Activated CD4-positive, CD25-positive, alpha-beta regulatory T cell treated with anti-CD3 and anti-CD28 coated beads, Interleukin-2, amount 50 U/mL, for 72 hours (primary cell): ENCODE data around the gene CNGA3.
A peak's percentile ranks its signal among the peaks of the same experiment; 100 is the strongest.

Source experiments
- DNase-seq: peaks from one replicate; pipeline ENCODE4 v3.0.0; 2021

CNGA3 gene

DNA sequence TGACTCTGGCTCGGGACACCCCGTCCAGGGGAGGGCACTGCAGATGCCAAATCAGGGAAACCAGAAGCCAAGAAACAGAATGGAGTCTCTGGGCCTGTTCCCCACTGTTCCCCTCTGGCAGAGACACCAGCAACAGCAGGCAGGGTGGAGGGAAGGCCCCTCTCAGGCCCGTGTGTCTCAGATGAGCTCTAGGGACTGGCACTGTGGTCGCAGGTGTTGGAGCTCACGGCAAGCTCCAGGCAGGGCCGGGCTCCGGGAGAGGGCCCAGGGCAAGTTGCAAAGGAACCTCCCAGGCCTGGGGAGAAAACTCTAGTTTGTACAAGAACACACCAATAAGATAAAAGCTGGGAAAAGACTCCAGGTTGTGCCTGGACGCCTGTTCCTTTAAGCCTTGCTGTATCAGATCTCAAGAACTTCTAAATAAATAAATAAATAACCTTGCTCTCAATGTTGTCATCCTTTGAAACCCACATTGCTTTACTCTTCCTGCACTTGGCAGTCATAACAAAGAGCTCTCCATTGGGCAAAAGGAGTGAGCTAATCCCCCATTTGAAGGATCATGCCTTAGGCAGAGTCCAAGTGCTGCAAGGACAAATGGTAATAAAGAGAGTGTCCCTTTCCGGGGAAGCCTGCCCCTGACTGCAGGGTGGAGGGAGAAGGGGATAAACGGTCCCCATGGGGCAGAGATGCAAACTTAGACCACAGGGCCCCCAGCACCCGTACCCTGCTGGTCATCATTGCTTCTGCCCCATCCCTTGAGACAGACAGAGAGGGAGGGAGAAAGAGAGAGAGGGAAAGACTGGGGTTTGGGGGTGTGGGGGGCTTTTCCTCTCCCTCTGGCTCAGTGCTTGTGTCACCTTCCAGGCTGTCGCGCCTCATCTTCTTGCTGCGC is 33.3 kb downstream of the CNGA3 start:
- no peak for DNase-seq

DNA sequence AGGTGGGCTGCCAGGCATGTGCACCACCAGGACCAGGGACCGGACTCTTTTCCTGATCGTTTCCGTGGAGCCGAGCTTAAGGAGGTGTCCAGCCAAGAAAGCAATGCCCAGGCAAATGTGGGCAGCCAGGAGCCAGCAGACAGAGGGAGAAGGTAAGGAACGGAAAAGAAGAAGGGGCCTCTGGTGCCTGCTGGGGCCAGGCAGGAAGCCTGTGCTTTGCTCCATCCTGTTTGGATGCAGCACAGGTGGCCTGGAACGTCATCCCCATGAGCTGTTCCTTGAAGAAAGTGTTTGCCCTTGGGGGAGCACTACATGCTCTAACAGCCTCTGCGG is 33.9 kb downstream of the CNGA3 start:
- no peak for DNase-seq

DNA sequence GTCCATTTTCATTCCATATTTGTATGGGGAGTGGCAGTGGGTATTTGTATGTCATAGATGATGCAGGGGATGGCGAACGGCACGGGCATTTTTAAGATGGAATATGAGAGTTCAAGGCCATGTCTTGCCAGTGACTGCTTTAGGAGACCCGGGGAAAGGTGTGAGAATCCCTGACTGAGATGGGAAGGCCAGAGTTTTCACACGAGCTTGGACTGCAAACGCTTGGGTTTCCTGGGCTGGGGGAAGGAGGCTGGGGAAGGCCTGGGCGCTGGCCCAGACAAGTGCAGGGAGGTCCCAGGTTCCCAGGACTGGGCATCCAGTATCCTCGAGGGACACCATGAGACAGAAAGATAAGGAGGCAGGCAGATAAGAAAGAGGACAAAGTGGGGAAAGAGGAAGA is 35.2 kb downstream of the CNGA3 start:
- no peak for DNase-seq

DNA sequence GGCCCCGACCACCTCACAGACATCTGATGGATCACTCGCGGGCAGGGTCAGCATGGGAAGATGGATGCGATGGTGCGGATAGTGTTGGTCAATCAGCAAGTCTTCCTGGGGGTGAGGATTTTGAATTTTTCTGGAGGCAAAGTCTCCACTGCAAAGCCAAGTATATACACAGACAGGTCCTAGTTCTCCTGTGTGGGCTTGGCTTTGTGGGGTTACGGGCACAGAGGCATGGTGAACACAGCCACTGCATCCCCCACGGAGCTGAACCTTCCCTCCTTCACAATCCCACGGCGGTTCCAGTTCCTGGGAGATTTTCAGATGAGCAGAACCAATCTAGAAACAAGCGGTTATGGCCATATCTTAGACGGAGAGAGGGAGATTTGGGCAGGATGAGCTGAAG is 35.8 kb downstream of the CNGA3 start:
- DNase-seq: no peak

DNA sequence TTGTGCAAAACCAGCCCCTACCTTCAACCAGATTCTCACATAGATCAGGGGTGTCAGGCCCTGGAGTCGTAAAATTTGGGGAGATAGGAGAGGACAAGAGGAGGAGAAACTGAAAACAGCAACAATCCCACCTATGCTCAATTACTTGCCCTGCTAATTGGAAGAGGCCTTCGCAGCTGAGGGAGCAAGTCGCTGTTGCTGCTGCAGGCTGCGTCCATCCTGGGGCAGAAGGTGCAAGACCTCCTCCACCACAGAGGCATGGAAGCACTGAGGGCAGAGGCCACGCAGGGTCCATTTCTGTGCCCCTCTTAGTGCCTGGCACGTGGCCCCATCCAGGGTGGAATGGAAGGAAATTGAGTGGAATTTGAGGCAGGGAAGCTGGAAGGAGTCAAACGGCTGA is 36.5 kb downstream of the CNGA3 start:
- no peak for DNase-seq

DNA sequence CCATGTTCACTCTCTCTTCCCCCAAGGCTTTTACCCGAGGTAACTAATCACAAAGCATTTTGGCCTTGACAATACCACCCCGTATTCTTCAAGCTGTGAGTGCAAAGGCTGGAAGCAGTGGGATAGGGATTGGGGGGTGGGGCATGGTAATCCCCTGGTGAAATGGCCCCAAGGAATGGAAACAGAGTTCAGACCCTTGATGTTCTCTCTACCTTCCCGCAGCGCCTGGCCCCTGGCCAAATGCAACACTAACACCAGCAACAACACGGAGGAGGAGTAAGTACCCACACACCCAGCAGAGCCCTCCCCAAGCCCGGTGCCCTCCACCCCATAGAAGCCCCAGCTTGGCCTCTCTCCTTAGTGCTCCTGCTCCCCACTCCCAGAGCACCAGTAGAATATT is 36.9 kb downstream of the CNGA3 start:
- no peak for DNase-seq

DNA sequence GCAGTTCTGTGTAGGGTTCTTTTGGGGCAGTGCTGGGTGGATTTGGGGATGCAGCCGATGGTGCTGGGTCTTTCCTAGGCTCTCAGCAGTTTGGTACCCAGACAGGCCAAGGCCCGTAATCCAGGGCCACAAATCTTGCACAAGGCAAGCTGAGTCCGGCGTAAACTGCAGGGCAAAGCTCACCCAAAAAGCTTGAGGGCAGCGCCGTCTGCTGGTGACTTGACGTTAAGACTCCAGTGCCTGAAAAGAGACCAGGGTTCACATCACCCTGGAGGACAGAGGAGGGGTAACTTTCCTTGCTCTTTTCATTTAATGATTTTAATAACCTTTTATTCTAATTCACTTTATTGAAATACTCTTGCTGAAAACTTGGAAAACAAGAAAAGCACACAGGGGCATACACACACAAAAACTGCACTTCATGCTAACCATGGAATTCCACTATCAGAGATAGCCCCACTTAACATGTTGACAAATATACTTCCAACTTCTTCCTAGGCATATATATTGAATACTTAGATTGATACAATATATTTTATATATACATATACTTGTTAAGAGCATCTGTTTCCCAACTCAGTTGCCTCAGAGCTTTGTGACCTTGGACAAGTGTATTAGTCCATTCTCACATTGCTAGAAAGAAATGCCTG is 38.9 kb downstream of the CNGA3 start:
- DNase-seq: peak; percentile 74

DNA sequence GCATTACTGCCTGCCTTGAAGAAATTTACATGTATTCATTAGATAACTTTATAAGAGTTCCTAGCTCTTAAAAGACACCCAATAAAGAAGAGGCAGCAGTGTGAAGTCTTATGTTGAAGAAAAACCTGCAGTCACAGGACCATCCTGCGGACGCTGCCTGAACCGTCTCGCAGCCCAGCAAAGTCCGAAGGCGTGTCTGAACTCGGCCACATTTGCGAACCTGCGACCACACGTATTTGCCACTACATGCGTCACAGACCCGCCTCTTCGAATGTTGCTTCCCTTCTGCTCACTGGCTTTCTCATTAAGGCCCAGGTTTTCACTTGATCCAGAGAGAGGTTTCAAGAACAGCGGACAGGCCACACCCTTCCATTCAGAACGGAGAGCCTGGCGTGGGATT is 41.2 kb downstream of the CNGA3 start:
- DNase-seq: no peak

DNA sequence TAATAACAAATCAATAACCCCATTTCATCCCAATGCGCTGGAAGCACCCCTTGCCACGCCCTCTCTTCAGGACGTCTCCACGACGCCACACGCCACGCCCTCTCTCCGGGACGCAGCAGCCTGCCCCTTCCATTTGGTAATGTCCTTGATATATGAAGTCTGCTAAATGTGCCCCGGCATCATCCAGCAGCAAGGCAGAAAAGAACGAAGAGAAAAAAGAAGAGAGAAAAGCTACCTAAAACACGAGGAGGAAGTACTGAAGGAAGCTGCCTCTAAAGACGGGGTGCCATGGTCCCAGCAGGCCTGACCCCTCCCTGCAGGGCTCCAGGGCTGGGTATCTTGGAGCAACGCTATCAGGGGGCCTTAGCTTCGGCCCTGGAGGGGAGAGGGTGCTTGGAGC is 41.8 kb downstream of the CNGA3 start:
- DNase-seq: no peak

DNA sequence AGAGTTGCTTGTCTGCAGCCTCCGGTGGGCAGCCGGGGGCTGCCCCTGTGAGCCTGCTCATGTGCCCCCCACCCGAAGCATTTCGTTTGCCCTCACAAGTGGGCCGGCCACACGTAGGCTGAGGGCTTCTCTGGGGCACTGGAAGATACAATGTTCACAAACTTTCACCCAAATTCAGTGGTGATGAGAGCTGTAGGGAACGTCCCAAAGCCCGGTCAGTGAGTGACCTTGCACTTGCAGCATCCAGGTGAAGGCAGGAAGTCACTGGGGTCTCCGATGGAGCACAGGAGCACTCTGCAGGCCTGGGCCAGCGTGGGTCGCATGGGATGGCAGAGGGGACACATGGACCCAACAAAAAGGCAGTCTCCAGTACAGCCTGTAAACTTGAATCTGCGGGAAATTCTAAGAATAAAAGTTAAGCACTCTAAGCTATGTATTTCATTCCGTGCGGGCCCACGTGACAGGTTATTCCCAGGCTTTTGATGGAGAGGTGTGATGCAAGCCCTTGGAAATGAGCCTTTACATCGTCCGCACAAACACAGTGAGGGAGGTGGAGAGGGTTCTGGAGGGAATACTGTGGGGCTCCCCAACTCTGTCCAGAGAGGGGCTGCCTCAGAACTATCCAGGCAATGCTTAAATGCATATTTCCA is 42.5 kb downstream of the CNGA3 start:
- DNase-seq: no peak

DNA sequence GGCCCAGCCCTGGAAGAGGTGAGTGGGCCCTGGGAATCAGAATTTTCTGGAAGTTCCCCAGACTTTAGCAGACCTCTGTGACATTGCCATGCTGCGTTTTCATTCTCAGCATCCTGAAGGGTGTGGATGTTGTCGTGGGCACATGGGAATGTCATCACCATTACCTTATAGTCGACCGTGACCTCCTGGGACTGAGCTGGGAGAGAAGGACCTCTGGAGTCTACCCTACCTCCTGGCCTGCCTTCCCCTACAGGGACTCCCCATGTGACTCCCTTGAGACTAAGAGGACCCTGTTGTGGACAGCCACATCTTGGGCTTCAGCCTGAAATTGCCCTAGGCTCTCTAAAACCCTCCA is 43.0 kb downstream of the CNGA3 start:
- DNase-seq: no peak

DNA sequence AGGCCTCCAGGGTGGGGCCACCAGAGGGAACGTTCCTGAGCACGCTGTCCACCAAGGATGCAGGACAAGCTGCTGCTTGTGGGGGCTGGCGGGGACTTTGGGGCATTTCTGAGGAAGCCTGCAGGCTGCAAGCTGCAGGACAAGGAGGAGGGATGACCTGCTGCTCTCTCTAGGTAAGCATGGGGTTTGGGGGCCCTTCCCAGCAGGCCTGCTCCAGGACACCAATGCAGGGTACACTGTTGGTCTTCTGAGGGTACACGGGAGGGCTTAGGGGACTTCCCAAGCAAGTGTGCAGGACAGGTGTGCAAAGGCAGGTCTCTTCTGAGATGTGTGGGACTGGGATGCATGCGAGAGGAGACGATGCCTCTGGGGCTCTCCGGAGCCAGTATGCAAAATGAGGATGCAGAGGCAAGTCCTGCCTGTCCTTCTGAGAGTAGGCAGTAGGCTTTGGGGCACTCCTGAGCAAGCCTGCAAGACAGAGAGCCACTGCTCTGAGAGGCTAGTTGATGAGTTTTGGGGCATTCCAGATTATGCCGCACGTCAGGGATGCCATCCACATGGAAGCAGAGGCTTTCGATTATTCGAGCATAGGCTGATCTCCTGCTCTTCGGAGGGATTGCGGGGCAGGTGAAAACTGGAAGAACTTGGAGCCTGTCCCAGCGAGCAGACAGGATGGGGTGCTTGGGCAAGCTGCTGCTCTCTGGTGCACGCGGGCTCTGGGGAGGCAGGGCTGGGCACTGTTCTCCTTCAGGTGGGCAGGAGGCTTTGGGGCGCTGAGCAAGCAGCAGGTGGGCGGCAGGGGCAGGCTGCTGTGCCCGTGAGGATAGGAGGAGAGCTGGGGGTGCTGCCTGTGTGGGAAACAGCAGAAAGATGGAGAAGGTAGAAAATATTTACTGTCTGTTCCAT is 44.6 kb downstream of the CNGA3 start:
- DNase-seq: no peak

DNA sequence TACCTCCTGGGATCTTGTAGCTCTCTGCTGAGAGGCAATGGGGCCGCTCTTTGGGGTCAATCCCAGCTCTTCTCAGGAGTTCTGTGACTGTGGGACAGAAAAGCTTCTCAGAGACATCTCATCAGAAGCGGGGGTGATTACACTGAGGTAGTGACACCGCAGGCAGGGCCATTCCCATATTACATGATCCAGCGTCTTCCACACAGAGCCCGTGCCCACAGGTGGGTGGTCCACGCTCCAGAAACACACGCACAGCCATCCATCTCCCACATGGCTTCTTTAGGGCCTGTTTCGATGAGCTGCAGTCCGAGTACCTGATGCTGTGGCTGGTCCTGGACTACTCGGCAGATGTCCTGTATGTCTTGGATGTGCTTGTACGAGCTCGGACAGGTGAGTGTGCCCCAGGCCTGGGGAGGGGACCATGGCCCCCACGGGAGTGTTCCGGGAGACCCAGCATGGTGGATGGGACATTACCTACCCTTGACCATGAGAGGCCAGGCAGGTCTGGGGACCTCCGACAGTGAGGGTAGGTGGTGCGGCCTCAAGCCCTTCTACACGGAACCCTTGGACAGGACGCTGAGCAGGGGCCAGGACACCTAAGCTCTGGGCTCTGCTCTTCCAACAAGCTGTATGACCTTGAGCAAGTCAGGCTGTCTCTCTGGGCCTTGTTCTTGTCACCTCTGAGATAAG is 45.5 kb downstream of the CNGA3 start:
- no peak for DNase-seq

DNA sequence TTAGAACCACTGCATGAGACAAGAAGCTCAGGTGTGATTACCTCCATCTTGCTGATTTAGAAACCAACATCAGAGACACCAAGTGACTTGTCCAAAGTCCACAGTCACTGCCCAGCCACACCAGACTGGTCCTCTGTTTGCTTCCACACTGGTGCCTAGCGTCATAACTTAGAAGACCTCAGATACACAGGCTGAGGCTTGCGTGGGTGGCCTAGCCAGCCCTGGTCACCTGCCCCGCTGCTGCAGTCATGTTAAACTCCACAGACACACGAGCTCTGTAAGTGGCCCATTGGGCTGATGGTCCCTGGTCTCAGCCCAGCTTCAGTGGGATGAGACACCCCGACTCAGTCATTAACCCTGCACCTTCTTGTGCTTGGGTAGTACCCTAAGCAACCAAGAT is 47.1 kb downstream of the CNGA3 start:
- no peak for DNase-seq

DNA sequence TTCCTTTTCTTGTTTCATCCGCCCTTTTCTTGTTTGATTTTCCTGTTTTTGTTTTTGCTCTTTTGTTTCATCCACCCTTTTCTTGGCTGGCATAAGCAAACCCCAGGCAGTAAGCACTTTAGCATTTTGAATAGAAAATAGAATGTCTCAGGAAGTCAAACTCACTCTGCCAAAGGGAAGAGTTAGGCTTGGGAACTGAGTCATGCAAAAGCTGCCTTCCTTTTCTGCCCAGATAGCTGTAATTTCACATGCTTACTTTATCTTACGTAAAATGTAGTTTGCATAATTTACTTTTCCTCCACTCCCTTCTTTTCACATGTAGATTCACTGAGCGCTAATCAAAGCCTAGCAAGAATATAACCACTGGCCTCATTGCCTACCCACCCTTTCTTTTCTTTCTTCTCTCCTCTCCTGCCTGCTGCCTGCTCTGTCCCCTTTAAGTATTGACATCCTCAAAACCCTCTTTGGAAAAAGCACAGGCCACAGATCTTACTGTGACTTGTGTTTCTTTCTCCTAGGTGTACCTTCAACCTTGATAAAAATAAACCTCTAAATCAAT is 48.4 kb downstream of the CNGA3 start:
- no peak for DNase-seq

DNA sequence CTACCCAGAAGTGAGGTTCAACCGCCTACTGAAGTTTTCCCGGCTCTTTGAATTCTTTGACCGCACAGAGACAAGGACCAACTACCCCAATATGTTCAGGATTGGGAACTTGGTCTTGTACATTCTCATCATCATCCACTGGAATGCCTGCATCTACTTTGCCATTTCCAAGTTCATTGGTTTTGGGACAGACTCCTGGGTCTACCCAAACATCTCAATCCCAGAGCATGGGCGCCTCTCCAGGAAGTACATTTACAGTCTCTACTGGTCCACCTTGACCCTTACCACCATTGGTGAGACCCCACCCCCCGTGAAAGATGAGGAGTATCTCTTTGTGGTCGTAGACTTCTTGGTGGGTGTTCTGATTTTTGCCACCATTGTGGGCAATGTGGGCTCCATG is 49.7 kb downstream of the CNGA3 start:
- no peak for DNase-seq

DNA sequence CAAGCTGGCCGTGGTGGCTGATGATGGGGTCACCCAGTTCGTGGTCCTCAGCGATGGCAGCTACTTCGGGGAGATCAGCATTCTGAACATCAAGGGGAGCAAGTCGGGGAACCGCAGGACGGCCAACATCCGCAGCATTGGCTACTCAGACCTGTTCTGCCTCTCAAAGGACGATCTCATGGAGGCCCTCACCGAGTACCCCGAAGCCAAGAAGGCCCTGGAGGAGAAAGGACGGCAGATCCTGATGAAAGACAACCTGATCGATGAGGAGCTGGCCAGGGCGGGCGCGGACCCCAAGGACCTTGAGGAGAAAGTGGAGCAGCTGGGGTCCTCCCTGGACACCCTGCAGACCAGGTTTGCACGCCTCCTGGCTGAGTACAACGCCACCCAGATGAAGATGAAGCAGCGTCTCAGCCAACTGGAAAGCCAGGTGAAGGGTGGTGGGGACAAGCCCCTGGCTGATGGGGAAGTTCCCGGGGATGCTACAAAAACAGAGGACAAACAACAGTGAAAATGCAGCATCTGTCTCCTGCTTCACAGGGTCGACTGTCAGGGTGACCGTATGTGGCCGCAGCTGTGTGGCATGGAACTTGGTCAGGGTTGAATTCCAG is 50.6 kb downstream of the CNGA3 start:
- DNase-seq: no peak

DNA sequence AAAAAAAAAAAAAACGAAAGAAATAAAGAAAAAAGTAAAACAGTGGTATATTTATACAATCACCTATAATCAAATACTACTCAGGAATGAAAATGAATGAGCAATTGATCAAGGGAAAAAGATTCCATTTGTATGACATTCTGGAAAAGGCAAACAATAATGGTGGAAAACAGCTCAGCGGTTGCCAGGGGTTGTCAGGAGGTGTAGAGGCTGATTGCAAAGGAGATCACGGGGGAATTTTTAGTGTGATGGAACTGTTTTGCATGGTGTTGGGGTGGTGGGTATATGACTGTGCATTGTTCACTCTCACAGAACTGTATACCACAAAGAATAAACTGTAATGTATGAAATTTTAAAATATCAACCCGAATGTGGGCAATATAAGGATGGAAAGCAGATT is 52.9 kb downstream of the CNGA3 start:
- DNase-seq: no peak

DNA sequence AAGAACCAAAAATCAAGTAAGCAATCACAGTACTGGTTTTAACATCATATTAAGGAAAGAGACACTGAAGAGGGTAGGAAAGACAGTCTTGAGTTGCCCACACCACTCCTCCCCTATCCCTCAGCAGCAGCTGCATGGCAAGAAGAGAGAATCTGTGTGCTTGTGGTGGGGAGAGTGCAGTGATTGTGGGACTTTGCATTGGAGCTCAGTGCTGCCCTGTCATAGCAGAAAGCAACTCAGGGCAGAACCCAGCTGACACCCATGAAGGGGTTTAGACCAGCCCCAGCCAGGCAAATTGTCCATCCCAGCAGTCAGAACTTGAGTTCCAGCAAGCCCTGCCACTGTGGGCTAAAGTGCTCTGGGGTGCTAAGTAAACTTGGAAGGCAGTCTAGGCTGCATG is 57.6 kb downstream of the CNGA3 start:
- no peak for DNase-seq

DNA sequence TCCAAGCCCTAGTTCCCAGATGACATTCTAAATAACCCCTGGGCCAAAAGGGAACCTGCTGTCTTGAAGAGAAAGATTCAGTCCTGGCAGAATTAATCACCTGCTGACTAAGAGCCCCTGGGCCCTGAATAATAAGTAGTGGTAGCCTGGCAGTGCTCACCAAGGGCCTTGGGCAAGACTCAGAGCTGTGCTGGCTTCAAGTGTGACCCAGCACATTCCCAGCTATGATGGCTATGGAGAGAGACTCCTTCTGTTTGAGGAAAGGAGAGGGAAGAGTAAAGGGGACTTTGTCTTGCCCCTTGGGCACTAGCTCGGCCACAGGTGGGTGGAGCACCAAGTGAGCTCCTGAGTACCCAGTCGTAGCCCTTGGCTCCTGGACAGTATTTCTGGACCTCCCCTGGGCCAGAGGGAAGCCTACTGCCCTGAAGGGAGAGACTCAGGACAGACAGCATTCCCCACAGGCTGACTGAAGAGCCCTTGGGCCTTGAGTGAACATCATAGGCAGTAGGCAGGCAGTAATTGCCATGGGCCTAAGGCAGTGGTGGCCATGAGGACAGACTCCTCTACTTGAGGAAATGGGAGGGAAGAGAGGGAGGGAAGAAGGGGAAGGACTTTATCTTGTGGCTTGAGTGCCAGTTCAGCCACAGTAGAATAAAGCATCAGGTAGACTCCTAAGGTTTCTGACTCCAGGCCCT is 58.4 kb downstream of the CNGA3 start:
- no peak for DNase-seq

DNA sequence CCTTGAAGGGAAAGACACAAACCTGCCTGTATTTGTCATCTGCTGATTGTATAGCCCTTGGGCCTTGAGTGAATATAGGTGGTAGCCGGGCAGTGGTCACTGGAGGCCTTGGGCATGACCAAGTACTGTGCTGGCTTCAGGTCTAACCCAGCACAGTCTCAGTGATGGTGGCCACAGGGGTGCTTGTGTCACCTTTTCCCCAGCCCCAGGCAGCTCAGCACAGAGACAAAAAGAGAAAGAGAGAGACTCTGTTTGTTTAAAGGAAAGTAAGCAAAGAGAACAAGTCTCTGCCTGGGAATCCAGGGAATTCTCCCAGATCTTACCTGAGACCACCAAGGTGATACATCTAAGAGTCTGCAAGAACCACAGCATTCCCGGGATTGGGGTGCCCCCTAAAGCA is 59.0 kb downstream of the CNGA3 start:
- no peak for DNase-seq
